CMK (cell line): ENCODE measurements around the gene CPLX1.
"Not testable (repeated sequence)": the region's sequence is repeated elsewhere in the genome, so short reads cannot be mapped to it uniquely, and the experiment has no call there.

ENCODE experiments used
- DNase-seq: peaks from one replicate; pipeline ENCODE4 v3.0.0-alpha.2; 2010; ENCODE audit warnings: low read depth

CPLX1 gene

GRCh38 chr4:791898-792625 lies 33.9 kb downstream of the CPLX1 start:
- DNase-seq: no peak

DNA sequence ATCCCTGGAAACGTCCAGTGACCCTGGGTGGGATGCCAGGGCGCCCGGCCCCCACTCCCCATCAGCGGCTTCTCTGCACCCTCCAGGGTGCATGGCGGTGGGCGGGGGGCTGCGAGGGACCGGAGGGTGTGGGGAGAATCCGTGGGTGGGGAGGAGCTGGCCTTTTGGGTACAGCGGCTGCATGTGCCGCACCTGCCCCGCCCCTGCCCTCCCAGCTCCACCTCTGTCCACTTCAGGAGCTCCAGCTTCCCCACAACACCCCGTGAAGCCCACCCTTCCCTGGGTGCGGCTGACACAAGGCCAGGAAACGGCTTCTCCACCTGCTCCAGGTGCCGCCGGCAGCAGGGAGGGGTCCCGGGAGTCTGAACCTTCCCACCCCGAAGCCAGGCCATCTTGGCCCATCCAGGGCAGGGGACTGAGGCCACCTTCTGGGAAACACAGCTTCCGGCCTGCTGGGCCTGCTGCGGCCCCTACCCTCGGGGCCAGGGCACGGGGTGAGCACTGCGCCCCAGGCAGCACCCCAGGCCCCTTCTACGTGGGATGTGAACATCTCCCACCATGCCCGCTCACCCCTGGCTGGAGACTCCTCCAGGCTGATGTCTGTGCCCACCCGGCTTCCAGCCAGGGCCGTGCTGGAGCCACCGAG lies 34.6 kb downstream of the CPLX1 start:
- DNase-seq: no peak

GRCh38 chr4:790466-790820 lies 35.5 kb downstream of the CPLX1 start:
- DNase-seq: no peak

DNA sequence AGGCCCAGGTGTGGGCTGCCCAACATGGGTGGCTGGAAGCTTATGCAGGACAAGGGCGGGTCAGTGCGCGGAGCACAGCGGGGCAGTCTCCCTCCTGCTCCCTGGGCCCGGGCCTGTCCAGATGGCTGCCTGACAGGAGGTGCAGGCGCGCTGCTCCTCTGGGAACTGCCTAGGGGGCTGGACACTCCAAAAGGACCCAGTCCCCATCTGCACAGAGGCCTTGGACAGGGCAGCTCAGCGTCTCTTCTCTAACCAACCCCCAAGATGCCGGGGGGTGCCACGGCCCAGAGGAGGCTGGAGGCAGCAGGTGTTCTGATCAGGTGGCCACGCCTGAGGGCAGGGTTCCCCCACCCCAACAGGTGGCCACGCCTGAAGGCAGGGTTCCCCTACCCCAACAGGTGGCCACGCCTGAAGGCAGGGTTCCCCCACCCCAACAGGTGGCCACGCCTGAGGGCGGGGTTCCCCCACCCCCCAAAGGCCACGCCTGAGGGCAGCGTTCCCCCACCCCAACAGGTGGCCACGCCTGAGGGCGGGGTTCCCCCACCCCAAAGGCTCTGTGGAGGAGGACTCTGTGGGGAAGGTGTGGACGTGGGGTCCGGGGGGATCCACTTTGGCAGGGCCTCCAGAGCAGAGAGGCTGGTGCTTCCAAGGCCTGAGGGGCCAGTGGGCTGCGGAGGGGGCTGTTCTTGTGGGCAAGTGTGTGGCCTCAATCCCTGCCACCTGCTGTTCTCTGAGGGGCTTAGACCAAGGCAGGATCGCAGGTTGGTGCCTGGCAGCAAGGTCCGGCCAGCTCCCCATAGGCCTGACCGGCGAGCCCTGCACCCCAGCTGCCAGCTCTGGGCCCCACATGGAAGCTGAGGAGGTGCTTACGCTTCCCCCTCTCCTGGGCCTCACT lies 36.1 kb downstream of the CPLX1 start:
- no peak for DNase-seq

DNA sequence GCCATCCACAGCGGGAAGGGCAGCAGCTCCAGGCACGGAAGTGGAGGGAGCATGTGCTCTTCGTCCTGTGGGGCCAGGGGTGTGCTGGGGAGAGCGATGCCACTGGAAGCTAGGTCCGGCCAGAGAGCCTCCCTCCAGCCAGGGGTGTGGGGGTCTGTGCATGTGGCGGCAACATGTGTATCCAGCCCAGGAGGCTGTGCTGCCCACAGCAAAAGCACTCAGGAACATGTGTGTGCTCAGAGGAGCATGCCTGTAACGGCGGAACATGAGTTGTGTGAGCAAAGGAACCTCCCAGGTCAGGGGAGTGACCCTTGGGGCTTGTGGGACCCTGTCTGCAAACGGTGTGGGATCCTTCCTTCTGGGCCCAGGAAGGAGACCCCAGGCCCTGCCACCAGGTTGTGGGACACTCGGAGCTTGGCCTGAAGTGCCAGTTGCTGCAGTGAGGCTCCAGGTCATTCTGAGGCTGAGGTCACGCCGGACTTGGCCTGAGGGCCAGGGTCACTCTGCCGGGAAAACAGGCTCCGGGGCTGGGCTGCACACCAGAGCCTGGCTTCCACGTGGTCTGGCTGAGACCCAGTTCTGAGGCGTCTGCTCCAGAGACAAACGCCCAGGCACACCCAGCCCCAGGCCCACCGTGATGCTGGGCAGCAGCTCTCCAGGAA lies 37.2 kb downstream of the CPLX1 start:
- DNase-seq: no peak

- DNase-seq: no peak
Observed at GRCh38 chr4:788006-788635, 37.8 kb downstream of the CPLX1 start.

GRCh38 chr4:787561-787981 lies 38.4 kb downstream of the CPLX1 start:
- DNase-seq: peak; percentile 41

DNA sequence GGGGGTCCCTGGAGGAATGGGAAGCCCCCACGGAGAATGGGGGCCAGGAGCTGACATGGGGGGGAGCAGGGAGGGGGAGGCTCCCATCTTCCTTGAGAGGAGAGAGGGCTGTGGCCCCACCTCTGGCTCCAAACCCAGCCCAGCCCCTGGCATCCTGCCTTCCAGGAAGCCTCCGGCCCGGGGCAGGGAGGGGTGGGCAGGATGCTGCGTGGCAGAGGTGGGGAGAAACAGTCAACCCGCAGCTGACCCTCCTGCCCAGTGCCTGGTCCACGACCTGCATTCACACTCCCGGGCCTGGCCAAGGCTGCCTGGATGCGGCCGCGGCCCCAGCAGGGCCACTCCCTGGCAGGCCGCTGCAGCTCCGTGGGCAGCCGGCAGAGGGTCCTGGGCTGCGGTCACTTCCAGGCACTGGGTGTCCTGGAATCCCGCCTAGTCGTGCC lies 39.0 kb downstream of the CPLX1 start:
- no peak for DNase-seq

DNA sequence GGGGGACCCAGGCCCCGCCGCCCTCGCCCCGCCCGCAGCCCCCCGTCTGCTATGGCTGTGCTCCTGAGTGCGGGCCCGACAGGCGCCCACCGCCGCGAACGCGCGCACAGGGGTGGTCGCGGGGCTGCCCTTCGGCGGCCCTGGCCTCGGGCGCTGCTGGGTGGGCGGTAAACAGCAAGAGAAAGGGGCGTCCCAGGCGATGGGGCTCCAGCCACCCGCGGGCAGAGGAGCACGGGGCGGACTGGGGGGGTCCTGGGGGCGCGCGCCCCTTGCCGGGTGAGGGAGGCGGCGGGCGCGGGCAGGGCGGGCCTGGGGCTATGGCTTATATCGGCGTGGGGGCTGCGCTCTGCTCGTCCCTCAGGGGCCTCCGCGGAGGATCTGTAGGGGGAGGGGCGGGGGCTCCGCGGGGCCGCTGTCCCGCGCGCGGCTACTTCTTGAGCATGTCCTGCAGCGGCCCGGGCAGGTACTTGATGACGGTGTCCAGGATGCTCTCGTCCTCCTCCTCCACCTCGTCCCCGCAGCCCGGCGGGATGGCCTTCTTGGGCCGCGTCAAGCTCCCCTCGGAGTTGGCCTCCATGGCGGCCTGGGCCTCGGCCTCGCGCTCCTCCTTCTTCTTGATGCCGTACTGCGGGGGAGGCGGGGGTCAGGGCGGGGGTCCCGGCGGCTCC lies 39.7 kb downstream of the CPLX1 start:
- DNase-seq: no peak

GRCh38 chr4:785332-786073 lies 40.4 kb downstream of the CPLX1 start:
- no peak for DNase-seq

- DNase-seq: no peak
Observed at GRCh38 chr4:784401-785331, 41.3 kb downstream of the CPLX1 start.

DNA sequence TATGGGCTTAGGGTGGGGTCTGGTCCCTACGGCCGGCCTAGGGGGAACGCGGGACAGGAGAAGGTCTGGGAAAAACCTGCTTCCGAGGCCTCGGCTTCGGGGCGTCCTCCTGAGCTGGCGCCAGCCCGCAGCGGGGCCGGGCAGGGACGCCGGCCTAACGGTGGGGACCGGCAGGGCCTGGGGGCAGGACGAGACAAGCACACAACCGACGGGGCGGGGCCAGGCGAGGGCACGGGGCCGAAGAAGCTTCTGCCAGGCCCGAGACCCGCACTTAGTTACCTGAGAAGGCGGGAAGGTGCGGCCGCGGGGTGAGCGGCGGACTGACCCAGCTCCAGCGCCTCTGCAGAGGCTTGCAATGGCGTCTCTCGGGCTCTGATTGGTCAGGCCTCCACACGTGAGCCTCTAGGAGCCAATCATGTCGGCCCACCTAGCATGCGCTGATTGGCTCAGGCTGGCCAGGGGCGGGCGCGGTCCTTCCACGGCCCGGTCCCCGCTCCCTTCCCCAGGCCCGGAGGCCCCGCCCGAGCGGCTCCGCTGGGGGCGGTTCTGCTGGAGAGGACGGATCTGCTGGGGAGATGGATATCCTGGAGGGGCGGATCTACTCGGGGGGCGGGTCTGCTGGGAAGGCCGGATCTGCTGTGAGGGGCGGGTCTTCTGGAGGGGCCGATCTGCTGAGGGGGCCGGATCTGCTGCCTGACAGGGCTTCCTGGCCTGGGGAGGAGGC lies 44.3 kb downstream of the CPLX1 start:
- DNase-seq: peak; percentile 99

DNA sequence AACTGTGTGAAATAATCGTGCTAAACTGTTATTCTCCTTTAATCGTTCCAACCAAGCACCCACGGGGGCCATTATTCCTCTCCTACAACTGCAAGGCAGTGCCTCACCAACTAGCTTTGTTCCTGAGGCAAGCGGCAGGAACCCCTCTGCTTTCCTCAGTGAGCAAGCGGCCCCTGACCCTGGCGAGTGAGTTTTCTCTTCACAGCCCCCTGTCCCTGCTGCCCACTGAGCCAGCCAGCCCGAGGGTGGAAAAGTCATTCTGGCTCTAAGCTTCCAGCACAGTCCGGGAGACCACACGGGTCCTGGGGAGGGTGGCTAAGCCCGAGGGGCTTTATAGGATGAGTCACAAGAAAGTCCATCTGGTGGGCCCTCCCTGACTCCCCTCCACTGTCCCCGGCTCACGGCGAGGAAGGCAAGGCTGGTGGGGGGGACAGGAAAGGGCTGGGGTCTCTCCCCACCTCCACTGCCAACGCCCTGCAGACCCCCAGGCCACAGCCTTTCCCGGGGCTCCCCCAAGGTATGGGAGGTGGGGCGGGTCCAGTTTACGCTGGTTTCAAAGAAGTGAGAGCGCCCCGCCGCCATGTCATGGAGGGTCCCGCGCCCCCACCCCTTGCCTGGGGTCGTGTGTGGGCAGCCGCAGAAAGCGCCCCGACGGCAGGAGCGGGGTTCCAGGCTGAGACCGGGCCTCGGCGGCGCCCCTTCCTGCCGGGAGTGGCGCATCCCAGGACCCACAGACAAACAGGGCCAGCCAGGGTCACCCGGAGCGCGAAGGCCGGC lies 45.0 kb downstream of the CPLX1 start:
- no peak for DNase-seq

DNA sequence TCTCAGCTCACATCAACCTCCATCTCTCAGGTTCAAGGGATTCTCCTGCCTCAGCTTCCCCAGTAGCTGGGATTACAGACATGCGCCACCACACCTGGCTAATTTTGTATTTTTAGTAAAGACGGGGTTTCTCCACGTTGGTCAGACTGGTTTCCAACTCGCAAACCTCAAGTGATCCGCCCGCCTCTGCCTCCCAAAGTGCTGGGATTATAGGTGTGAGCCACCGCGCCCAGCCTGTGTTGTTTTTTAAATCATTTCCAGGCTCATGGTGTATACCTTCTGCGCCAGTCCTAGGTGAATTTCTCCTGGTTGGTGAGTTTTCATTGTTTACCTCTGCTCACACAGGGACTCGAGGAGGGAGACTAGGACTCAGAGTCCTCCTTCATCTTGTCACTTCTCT lies 45.7 kb downstream of the CPLX1 start:
- DNase-seq: not testable (repeated sequence)

DNA sequence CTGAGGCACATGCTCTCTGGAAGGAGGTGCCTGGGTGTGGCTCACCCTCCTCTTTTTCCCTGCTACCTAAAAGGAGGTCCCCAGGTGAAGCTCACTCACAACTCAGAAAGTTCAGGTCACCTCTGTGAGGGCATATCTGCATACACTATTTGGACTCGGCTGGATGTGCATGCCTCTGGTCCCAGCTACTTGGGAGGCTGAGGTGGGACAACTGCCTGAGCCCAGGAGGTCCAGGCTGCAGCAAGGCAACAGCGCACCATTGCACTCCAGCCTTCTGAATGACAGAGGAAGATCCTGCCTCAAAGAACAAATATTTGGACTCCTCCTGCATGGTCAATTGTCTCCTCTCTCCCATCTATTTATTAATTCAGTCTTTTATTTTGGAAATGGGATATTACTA lies 46.4 kb downstream of the CPLX1 start:
- DNase-seq: no peak

- DNase-seq: no peak
Observed at GRCh38 chr4:777520-778262, 48.2 kb downstream of the CPLX1 start.

DNA sequence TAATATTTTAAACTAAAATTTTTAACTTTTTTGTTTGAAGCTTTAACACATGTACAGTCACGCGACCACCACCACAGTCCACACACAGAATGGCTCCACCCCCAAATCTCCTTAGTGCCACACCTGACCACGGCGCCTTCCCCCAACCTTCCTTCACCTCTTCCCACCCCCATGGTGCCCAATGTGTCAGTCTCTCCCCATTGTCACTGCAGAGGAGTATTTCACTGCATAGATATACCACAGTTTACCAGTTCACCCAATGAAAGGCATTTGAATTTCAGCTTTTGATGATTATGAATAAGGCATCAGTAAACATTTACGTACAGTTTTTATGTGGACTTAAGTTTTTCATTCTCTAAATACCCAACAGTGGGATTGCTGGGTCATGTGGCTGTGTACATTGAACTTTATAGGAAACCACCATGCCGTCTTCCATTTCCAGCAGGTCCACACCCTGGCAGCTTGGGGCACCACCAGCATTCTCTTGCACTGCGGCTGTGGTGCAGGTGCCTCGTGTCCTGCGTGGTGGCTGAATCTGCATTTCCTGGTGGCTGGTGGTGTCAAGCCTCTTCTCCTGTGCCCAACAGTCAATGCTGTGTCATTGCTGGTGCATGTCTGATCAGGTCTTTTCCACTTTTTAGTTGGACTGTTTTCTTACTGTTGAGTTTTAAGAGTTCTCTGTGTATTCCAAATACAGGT lies 49.0 kb downstream of the CPLX1 start:
- no peak for DNase-seq
